NB4 (cell line): ENCODE measurements around the gene ISG15.
"Not testable (repeated sequence)": the region's sequence is repeated elsewhere in the genome, so short reads cannot be mapped to it uniquely, and the experiment has no call there.

Experiments
- CTCF ChIP-seq: IDR thresholded peaks from one replicate; pipeline ENCODE4 v1.5.1; 2012; ENCODE audit warnings: low read depth, low read length
- MYC ChIP-seq: IDR thresholded peaks from 2 replicates; pipeline ENCODE4 v1.6.1; 2011; ENCODE audit warnings: low read depth, low read length
- POLR2A ChIP-seq: IDR thresholded peaks from 2 replicates; pipeline ENCODE4 v1.6.1; 2011; ENCODE audit warnings: mild to moderate bottlenecking; ENCODE audit not compliant: insufficient read length; ENCODE audit errors: extremely low read depth

DNA sequence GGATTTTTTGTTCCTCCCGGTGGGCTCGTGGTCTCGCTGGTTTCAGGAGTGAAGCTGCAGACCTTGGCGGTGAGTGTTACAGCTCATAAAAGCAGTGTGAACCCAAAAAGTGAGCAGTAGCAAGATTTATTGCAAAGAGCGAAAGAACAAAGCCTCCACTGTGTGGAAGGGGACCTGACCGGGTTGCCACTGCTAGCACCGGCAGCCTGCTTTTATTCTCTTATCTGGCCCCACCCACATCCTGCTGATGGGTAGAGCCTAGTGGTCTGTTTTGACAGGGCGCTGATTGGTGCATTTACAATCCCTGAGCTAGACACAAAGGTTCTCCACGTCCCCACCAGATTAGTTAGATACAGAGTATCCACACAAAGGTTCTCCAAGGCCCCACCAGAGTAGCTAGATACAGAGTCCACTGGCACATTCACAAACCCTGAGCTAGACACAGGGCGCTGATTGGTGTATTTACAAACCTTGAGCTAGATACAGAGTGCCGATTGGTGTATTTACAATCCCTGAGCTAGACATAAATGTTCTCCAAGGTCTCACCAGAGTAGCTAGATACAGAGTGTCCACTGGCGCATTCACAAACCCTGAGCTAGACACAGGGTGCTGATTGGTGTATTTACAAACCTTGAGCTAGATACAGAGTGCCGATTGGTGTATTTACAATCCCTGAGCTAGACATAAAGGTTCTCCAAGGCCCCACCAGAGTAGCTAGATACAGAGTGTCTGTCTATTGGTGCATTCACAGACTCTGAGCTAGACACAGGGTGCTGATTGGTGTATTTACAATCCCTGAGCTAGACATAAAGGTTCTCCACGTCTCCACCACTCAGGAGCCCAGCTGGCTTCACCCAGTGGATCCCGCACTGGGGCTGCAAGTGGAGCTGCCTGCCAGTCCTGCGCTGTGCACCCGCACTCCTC is 4.4 kb downstream of the ISG15 start:
- not testable (repeated sequence) for TF ChIP-seq CTCF, POLR2A, MYC
